Measurements from ENCODE around the gene NAA60. TPM values are rescaled to one million over a fixed set of nuclear protein-coding genes. Genes with fewer than 3 reads are reported as not detected.
"Not testable (repeated sequence)": the region's sequence is repeated elsewhere in the genome, so short reads cannot be mapped to it uniquely, and the experiment has no call there.

Gene NAA60
- total RNA-seq, 1 donor from 2014 or later: 48.6 TPM

DNA sequence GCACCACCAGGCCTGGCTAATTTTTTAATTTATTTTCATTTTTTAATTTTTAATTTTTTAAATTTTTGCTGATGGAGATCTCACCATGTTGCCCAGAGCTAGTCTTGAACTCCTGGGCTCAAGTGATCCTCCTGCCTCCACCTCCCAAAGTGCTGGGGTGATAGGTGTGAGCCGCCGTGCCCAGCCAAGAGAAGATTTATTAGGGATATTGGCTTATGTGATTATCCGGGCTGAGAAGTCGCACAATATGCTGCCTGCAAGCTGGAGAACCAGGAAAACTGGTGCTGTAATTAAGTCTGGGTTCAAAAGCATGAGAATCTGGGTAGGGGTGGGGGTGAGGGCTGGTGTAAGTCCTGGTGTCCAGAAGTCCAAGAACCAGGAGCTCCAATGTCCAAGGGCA, 54.3 kb downstream of the NAA60 start:
- intact Hi-C loops (cut with micrococcal nuclease): no loop called here
- ATAC-seq (no peak), DNase-seq (no peak)

DNA sequence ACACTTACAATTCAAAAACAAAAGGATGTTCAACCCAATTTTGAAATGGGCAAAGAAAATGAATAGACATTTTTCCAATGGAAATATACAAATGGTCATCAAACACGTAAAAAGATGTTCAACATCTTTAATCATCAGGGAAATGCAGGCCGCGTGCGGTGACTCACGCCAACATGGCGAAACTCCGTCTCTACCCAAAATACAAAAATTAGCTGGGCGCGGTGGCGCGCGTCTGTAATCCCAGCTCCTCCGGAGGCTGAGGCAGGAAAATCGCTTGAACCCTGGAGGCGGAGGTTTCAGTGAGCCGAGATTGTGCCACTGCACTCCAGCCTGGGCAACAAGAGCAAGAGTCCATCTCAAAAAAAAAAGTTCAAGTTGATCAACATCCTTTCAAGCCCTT, 55.5 kb downstream of the NAA60 start:
- intact Hi-C loops (cut with micrococcal nuclease): no loop called here
- ATAC-seq: no peak
- DNase-seq: no peak

DNA sequence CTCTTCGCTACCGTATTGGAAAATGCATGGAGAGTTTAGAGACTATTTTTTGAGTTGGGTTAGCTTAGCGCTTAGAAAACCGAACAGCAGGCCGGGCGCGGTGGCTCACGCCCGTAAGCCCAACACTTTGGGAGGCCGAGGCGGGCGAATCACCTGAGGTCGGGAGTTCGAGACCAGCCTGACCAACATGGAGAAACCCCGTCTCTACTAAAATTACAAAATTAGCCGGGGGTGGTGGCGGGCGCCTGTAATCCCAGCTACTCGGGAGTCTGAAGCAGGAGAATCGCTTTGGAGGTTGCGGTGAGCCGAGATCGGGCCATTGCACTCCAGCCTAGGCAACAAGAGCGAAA, 57.9 kb downstream of the NAA60 start:
- DNase-seq; intact Hi-C loops (cut with micrococcal nuclease); ATAC-seq: not testable (repeated sequence)

DNA sequence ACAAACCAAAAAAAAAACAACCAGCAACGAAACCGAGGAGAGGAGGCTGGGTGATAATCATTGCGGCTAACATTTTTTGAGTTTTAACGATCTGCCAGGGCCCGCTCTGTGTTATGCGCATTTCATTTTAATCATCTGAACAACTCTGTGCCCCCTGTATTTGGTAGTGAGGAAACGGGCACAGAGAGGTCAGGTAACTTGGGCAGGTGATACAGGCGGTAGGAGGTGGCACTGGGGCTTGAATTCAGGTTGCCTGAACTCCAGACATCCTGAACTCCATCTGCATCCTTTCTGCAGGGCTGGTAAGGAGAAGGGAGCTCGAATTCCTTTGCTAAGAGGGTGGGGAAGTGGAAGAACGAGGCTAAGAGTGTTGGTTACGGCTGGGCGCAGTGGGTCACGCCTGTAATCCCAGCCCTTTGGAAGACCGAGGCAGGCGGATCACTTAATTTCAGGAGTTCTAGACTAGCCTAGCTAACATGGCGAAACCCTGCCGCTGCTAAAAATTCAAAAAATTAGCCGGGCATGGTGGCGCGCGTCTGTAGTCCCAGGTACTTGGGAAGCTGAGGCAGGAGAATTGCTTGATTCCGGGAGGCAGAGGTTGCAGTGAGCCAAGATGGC, 58.4 kb downstream of the NAA60 start:
- no peak for DNase-seq
- no peak for ATAC-seq
- intact Hi-C loops (cut with micrococcal nuclease): no loop called here

GRCh38 chr16:3503523-3503922, 60.0 kb downstream of the NAA60 start:
- intact Hi-C loops (cut with micrococcal nuclease): no loop called here
- DNase-seq: no peak
- no peak for ATAC-seq

DNA sequence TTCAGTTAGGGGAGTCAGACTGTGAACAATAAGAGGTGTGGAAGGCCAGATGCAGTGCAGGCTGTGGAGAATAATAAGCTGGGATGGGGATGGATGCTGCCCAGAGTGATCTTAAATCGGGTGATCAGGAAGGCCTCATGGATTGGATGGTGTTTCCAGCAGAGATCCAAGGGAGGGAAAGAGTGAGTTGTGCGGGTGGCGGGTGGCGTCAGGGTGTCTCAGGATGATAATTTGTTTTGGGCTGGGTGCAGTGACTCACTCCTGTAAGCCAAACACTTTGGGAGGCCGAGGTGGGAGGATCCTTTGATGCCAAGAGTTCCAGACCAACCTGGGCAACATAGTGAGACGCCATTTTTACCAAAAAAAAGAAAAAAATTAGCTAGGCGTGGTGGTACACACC, 65.3 kb downstream of the NAA60 start:
- intact Hi-C loops (cut with micrococcal nuclease): no loop called here
- no peak for ATAC-seq

GRCh38 chr16:3509470-3509928, 66.0 kb downstream of the NAA60 start:
- DNase-seq (no peak), ATAC-seq (no peak)
- intact Hi-C loops (cut with micrococcal nuclease): no loop called here

More for the DNA sequence above, 65.3 kb downstream of the NAA60 start:
- DNase-seq: no peak

DNA sequence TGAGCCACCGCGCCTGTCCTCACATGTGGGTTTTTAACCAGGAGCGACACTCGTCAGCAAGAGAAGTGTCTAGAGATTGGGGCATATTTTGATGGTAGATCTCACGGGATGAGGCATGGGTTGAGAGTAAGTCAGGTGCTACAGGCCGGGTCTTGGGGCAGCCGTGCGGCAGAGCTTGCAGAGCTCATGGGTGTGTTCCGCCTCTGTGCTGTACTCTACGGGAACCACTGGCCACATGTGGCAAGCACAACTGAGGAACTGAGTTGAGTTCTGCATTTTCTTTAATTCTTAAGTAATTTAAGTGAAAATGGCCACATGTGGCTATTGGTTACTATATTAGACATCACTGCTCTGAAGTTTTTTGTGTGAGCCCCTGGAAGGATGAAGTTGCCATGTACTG, 66.9 kb downstream of the NAA60 start:
- DNase-seq: no peak
- no peak for ATAC-seq
- intact Hi-C loops (cut with micrococcal nuclease): no loop called here

DNA sequence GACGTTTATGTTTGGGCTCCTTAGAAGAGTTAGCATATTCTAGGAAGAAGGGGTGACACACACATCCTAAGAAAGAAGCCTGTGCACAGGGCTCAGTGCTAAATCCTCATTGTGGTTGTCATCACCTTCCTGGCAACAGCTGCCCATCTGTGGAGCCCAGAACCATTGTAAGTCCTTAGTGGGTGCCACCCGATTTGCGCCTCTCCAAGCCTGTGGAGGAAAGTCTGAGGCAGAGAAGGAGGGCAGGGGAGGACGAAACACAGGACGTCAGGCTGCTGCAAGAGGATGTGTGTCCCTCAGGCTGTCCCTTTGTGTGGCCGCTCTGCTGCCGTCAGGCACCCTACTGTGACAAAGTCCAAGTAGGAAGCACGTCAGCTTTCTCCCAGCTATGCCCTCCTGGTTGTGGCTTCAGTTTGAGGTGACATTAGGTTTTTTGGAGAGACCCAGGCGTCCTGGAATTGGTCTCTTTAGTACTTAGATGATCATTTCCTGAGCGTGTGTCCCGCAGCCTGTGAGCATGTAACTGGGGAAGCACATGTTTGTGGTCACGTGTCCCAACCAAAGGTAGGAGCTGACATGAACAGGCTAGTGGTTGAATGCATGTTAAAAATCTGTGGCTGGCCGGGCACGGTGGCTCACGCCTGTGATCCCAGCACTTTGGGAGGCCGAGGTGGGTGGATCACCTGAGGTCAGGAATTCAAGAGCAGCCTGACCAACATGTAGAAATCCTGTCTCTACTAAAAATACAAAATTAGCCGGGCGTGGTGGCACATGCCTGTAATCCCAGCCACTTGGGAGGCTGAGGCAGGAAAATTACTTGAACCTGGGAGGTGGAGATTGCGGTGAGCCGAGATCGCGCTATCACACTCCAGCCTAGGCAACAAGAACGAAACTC, 68.1 kb downstream of the NAA60 start:
- ATAC-seq: no peak
- intact Hi-C loops (cut with micrococcal nuclease): no loop called here
- DNase-seq: no peak

DNA sequence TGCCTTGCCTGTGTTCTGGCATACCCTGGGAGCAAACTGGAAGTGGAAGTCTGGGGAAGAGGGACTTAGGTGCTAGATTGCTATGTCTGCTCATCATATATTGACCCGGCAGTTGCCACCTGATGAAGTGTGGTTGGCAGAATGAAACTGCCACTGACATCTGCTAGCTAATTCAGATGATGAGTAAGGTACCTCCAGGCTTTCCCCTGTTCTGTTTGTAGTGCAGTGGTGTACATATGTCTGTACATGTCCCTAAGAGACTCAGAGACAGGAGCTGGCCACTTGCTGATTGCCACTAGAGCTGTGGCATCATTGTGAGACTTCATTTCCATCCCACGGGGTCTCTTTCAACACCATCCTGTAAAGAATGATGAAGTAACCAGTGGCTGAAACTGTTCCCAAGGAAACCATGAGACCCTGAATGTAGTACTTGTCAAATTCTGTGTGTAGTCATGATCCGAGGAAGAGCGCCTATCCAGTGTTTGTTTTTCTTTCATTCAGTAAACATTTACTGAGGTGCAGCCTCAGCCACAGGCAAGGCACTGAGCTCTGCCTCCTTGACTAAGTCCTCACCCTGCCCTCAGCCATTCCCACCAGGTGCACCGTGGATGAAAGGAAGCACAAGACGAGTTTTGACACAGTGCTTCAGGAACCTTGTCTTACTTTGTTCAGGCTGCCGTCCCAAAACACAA, 70.6 kb downstream of the NAA60 start:
- ATAC-seq (no peak), DNase-seq (no peak)
- intact Hi-C loops (cut with micrococcal nuclease): no loop called here

DNA sequence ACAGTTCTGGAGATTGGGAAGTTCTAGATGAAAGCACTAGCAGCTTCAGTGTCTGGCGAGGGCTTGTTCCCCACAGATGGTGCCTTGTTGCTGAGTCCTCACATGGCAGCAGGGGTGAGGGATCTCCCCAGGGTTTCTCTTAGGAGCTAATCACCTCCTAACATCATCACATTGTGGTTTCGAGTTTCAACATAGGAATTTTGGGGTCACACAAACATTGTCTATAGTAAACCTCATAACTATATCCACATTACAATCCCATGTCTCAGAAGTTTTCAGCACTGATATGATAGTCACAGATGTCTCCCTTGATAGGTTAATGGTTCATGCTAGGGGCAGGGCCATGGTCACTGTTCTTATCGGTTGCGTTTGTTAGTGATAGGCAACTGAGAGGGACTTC, 71.1 kb downstream of the NAA60 start:
- no peak for DNase-seq
- intact Hi-C loops (cut with micrococcal nuclease): no loop called here
- no peak for ATAC-seq

DNA sequence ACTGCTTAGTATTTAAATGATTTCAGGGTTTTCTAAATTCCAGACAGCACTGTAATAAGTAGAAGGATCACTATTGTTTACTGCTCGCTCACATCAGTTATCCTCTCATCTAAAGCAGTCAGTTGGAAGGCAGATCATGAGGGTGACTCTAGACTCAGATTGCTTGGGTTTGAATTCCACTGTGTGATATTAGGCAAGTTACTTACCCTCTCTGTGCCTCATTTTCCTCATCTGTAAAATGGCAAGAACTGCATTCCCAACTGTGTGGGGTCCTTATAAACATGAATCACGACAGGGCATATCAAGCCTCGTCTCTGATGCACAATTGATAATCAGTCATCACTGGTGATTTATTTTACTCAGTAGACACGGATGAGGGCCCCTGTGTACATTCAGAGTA, 72.4 kb downstream of the NAA60 start:
- intact Hi-C loops (cut with micrococcal nuclease): no loop called here
- ATAC-seq (no peak), DNase-seq (no peak)

GRCh38 chr16:3518292-3518985, 75.0 kb downstream of the NAA60 start:
- DNase-seq (no peak), ATAC-seq (no peak)
- intact Hi-C loops (cut with micrococcal nuclease): no loop called here

GRCh38 chr16:3518986-3519348, 75.5 kb downstream of the NAA60 start:
- intact Hi-C loops (cut with micrococcal nuclease): no loop called here
- ATAC-seq (no peak), DNase-seq (no peak)

- intact Hi-C loops (cut with micrococcal nuclease): no loop called here
- ATAC-seq (no peak), DNase-seq (no peak)
Observed at GRCh38 chr16:3519581-3519980, 76.1 kb downstream of the NAA60 start.

DNA sequence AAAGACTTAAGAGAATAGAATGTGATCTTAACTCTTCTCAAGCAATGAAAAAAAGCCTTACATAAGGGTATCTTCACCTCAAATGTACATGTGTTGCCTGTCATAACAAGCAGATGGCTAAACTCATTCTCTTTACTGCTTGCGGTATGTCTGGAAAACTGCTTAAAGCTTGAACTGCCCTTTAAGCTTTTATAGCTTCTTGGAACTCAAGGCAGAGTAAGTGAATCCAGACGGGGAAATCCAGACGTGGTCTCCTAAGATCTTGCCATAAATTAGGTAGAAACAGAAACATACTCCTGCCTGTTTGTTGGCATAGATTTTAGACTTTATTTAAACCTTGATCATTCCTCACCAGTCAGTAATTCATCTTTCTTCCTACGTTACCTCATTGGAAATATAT, 76.9 kb downstream of the NAA60 start:
- intact Hi-C loops (cut with micrococcal nuclease): no loop called here
- ATAC-seq (no peak), DNase-seq (no peak)

DNA sequence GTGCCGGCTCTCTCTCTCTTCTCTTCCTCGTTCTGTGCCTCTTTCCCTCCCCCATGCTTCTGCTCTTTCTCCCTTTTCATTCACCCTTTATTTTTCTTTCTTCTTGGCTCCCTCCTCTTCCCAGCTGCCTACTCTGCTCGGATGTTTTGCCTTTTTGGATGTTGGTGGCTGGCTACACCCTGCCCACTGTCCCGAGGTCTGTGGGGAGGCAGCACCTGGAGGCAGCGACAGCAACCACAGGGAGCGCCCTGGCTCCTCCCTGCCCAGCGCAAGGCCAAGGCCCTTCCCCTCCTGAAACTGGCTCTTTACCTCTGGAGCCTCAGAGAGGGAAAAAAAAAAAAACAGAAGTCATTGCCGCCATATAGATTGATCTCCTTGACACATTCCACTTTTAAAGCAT, 77.4 kb downstream of the NAA60 start:
- DNase-seq (no peak), ATAC-seq (no peak)
- intact Hi-C loops (cut with micrococcal nuclease): no loop called here

- no peak for ATAC-seq
- DNase-seq: no peak
- intact Hi-C loops (cut with micrococcal nuclease): no loop called here
Observed at GRCh38 chr16:3523281-3523680, 79.8 kb downstream of the NAA60 start.

- intact Hi-C loops (cut with micrococcal nuclease): no loop called here
- ATAC-seq (no peak), DNase-seq (no peak)
Observed at GRCh38 chr16:3525951-3526350, 82.5 kb downstream of the NAA60 start.

All from left ventricle myocardium superior (tissue), 1 donor.